Dedifferentiated amniotic fluid mesenchymal stem cell (primary cell): ENCODE data around the gene LY9.

Source experiments
- DNase-seq: peaks from one replicate; pipeline ENCODE4 v3.0.0-alpha.2; 2016; ENCODE audit errors: extremely low spot score

Gene LY9

DNA sequence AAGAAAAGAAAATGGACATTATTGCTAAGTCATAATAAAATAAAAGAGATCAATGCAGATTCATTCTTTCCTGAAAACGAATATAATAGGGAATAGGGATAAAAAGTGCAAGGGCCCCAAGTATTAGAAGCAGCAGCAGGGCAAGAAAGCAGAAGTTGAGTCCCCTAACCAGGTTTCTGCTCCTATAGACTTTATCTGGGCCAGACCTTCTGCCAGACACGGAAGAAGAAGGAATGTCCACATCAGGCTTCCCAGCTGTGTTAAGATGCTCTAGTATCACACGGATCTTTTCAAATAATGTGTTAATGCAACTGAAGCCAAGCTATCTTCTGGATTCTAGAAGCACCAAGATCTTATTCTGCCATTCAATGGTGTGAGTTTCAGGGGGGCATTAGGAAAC is 39.8 kb downstream of the LY9 start:
- no peak for DNase-seq

DNA sequence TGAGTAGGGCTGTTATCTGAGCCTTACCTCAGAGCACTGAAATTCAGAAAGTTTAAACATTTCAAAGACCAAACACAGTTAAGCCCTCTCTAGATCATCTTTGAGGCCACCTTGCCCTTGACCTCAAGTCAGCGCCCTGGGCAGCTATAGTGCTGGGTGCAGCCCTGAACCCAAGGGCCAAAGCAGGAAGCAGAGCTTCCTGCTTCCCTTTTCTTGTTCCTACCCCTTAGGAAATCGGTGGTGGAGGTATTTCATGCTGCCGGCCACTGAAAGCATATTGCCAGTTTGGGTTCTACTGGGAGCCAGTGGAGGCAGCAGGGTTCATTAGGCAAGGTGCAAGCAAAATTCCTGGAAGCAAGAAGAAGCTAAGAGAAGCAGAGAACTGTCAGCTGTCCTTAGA is 40.6 kb downstream of the LY9 start:
- no peak for DNase-seq

DNA sequence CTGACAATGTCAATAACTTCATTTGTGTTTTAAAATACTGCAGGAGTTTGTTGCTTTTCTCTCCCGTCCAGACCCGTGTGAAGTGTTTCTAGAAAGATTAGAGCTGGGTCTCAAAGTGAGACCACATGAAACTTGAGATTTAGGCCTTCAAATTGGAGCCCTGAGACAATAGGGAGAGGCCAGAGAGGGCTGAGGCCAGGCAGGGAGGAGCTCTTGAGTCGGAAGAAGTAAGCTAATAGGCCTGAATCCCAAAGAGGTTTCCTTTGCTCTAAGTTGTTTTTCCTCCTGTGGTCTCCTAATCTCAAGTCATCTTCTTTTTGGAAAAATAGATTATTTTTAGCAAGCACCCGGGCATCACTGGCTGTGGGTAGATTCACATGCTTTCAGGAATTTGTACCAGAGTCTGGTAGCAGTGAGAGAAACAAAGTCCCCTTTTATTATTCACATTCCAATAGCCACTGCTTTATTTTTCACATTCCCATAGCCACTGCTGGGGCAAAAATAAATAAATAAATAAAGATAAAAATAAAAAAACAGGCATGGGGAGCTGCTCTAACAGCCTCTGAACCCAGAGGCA is 41.1 kb downstream of the LY9 start:
- DNase-seq: no peak

DNA sequence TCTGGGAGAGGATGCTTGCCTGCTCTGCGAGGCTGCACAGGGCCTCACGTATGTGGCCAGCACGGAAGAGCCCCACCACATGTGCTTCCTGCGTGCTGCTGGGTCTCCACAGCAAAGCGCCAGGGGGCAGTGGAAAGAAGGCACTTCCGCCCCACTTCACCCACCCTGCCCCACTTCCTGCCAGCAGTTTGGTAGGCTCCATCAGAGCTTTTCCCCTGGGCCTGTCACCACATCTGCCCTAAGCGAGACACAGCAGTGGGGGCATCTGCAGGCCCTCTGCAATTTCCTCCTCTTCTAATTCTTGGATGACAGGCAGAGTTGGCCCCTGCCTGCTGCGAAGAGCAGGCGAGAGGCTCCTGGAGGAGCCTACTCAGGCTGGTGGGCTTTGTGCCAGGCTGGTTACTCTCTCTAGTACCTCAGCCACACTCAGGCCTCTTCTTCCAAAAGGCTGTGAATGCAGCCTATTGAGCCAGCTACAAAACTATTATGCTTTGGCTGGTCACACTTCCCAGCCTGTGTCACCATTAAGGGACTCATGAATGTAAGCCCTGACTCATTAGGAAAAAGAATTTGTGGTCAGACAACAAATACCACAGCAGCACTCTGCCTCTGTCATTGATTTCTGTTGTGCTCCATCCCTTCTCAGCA is 41.7 kb downstream of the LY9 start:
- no peak for DNase-seq

DNA sequence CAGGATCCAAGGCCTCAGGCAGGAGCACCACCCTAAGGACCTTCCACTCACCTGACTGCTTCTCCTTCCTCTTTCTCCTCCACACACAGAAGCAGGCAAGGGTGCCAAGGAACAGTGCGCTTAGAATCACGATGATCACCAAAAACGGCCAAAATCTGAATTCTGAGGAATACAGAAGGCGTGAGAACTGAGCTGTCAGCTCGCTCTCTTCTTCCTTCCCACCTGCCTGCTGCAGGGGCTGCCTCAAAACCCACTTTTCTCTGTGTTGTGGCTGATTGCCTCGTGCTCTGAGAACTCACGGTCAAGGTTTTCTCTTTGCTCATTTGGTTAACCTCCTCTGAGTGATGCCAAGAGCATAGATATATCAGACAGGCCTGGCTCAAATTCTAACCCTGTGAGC is 42.9 kb downstream of the LY9 start:
- no peak for DNase-seq

DNA sequence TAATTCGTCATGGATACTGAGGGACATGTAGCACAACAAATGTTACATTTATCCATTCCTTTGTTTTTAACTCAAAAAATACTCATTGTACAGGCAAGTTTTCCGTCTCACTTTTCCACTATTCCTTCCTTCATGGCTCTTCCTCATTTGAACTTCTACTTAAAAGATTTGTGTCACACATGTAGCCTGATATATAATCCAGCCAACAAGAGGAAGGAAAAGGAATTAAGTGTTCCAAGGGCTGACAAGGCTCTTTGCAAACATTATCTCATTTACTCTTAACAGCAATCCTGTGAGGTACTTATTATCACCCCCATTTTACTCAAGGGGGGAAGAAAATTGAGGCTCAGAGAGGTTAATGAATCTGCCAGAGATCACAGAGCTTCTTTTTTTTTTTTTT is 43.8 kb downstream of the LY9 start:
- DNase-seq: no peak

DNA sequence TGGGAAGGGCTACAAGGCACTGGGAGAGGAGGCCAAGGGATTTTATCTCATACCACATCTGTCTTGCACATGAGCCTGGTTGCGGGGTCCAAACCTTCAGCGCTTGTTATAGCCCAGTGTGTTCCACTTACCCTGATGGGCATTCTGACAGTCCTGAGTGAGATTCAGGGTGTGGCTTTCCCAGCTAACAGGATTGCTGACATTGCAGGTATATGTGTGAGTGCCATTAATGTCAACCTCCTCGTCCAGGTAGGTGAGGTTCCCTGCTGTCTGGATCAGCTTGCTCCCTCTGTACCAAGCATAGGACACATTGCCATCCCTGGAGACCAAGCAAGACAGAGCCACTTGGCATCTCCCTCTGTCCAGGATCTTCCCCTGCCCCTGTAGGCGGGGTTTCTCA is 45.1 kb downstream of the LY9 start:
- no peak for DNase-seq

DNA sequence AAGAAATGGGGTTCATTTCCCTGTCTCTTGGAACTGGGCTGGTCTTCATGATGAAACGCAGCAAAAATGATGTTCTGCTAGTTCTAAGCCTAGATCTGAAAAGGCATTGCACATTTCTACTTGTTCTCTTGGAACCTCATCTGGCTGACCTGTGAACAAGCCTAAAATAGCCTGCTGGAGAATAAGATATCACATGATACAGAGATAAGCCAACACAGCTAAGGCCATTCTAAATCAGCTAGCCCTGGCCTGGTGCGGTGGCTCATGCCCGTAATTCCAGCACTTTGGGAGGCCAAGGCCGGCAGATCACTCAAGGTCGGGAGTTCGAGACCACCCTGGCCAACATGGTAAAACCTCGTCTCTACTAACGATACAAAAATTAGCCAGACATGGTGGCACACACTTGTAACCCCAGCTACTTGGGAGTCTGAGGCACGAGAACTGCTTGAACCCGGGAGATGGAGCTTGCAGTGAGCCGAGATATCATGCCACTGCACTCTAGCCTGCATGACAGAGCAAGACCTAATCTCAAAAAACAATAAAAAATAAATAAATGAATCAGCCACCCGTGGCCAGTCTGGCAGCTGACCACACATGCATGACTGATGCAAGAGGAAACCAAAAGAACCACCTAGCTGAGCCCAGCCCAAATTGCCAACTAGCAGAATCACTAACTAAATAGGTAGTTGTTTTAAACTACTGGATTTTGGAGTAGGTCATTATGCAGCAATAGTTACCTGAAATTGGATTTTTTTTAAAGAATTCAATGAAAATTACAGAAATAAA is 48.7 kb downstream of the LY9 start:
- DNase-seq: no peak

DNA sequence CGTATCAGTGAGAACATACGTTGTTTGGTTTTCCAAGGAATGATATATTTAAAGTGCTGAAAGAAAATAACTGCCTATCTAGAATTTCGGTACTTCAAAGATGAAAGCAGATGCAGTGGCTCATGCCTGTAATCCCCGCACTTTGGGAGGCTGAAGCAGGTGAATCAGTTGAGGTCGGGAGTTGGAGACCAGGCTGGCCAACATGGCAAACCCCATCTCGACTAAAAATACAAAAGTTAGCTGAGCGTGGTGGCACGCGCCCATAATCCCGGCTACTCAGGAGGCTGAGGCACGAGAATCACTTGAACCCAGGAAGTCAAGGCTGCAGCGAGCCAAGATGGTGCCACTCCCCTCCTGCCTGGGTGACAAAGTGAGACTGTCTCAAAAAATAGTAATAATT is 50.3 kb downstream of the LY9 start:
- DNase-seq: no peak

DNA sequence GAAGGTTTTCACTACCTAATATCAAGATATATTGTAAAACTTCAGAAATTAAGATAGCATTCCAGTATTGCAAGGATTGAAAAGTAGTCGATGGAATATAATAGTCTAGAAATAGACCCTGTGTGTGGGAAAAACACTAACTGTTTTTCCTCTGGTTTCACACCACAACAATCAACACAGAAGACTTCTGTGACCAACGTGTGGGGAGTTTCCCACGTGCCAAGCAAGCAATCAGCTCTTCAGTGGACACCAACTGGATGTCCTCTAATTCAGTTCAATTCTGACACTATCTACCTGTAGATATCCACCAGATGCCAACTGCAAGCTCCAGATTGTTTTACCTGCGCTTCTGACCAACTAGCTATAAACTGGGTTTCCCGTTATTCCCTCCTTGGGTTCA is 54.6 kb downstream of the LY9 start:
- no peak for DNase-seq

DNA sequence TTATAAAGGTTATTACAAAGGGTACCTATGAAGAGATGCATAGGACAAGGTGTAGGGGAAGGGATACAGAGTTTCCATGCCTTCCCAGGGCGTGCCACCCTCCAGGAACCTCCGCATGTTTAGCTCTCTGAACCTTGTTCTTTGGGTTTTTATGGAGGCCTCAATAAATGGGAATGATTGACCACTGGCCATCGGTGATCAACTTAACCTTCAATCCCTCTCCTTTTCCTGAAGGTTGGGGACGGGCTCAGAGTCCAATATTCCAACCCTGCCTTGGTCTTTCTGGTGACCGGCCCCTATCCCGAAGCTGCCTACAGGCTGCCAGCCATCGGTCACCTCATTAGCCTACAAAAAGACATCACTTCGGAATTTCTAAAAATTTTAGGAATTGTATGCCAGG is 55.0 kb downstream of the LY9 start:
- no peak for DNase-seq

DNA sequence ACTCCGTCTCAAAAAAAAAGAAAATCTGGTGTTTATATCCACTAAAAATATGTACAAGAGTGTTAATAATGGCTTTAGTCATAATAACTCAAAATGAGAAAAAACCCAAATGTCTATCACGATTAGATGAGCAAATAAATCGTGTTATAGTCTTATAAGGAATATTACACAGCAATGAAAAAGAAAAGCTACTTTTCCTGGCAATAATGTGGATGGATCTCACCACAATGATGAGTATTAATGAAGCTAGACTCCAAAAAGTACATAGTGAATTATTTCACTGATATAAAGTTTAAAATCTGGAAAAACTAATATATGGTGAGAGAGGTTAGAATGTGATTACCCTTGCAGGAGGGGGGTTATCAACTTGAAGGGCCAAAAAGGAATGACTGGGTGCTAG is 57.0 kb downstream of the LY9 start:
- DNase-seq: no peak

DNA sequence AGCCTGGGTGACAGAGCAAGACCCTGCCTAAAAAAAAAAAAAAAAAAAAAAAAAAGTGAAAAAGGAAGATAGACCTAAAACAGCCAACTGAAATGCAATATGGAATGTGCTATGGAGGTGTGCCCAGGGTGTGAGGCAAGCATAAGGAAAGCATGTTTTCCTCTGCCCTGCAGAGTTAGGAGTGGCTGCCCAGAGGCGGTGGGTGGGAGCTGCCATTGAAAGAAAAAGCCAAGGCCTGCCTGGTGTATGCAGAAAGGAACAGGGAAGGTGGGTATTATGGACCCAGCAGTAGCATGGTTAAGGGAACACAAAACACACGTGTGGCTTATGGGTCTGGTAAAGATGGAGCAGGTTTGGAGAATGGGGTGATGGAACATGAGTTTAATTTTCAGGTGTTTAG is 57.8 kb downstream of the LY9 start:
- DNase-seq: no peak

DNA sequence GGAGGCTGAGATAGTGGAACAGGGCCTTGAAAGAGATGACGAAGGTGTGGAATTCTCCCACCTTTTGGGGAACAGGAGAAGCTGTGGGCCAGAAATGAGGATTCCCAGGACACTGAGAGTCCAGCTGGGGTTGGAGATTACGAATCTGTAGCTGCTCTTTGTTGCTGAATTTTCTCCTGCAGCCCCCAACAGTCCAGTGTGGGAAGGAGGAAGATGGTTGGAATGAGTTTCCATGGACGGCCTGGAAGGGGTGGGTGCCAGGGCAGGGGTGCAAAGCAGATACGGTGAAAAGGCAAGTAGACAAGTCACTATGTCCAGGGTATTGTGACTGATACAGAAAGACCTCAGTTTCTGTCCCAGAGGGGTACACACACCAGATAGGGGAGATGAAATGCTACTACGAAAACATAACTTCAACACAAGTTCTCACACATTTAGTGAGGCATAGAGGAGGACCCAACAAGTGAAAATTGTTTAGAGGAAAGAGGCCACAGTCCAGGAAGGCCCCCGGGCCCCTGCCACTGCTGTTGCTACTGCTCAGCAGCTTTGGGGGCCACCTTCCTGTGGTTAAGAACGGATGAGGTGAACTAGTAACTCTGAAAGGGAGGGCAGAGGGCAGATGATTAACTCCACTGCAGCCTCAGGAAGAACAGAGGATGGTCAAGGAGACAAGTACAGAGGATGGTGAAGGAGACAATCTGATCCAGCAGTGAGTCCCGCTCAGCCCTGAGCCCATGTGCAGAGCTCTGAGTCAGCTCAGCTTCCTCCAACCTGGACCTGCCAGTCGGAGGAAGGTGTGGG is 59.4 kb downstream of the LY9 start:
- DNase-seq: no peak

DNA sequence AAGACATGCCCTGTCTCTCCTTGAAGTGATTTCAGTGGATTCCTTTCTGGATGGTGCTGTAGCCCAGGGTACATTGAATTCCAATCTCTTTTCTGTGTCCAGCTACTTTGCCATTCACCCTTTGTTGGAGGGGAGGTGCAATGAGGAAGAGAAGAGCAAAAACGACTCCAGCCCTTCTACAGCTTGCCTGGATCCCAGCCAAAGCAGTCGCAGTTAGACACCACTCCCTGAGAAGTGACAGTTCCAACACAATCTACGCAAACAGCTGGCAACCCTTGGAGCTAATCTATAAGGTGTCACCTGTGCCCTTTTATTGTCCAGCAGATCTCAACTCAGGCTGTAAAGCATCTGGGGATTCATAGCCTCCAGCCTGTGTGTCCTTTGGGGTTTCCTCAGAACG is 62.1 kb downstream of the LY9 start:
- DNase-seq: no peak

DNA sequence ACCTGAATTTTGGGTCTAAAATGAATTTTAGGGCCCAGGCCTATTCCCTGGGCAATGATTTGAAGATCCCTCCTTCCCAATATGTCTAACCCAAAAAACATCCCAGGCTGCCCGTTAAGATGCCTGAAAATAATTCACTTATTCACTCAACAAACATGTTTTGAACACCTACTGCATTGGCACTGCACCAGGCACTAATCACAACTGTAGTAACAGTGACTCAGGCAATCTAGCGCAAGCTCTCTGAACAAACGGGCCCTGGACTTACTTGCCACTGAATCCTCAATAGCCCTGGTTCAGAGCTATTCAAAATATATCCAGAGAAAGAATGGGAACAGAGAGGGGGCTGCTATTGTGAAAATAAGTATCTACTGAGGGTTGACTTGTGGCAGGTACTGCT is 62.5 kb downstream of the LY9 start:
- DNase-seq: no peak

DNA sequence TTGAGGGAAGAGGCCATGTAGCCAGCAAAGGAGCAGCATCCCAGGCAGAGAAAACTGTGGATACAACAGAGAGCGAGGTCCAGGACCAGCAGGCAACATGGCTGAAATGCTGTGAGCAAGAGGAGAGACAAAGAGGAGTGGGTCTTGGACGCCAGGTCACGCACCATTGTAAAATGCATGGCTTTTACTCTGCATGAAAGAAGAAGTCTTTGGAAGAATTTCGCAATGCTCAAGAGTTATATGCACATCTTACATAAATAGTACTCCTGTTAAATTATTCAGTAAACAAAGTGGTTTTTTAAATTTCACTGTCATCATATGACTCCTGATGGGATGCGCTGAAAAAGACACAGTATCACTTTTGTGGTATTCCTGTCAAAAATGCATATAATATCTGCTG is 63.2 kb downstream of the LY9 start:
- DNase-seq: no peak

DNA sequence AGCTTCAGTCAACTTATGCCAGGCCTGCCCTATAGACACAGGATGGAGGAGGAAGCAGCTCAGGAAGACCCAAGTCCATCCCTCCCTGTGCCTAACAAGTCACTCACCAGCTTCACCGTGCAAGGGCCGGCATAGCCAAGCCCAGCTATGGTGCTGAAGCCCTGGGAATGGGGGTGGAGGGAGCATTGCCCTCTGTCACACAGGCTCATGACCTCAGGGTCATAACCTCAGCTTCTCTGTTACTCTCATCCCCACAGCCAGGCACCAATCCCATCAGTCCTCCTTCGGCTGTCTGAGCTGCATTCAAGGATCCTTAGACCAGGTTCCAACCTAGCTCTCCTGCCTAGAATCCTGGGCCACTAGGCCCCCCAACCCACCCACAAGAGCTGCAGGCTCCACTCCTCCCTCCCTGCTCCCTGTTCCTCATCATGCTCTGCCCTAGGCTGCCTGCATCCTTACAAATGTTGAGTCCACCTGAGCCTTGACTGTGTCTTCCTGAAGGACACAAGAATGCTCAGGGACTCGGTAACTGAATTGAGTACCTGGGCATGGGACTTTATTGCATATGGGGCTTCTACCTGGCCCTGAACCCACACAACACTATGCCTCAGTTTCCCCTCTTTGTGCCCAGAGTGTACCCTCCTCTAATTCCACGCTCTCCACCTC is 65.0 kb downstream of the LY9 start:
- DNase-seq: no peak

DNA sequence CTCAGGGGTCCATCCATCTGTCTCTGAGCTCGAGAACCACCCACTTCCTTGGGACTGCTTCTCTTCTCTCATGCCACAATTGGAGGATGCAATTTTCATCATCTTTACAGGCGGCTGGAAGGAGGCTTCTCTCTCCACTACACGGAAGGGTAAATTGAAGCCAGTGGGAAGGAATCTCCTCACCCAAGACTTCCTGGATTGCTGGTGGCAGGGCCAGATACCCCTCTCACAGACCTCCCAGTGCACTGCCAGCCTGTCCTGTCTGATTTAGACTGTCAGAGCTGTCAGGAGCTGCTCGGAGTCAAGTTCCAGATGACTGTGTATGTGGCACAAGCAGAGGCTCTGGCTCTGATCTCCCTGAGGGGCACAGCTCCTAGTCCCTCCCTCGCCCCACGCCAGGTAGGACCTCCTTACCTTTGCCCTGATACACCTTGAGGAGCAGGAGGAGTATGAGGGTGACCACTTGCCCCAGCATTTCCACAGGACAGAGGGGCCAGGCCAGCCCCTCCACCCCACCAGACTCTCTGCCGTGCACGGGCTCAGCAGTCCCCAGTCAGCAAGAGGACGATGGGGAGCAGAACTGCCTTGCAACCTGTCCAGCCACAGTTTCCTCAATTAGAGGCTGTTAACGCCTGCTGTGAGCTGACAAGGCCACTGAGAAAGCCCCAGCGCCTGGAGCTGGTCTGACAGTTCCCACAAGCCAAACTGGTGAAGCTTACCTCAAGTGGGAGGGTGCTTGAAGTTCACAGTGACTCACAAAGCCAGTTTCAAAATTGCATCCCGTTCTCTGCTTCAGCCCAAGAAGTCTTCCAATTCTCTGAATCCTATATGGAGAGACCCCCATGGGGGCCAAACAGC is 66.5 kb downstream of the LY9 start, which contains the start of gene CD244:
Gene CD244 (minus strand): TSS at position 685 of the 858 bp plus-strand sequence. CDS start 210 bp downstream, at position 475.
- no peak for DNase-seq

DNA sequence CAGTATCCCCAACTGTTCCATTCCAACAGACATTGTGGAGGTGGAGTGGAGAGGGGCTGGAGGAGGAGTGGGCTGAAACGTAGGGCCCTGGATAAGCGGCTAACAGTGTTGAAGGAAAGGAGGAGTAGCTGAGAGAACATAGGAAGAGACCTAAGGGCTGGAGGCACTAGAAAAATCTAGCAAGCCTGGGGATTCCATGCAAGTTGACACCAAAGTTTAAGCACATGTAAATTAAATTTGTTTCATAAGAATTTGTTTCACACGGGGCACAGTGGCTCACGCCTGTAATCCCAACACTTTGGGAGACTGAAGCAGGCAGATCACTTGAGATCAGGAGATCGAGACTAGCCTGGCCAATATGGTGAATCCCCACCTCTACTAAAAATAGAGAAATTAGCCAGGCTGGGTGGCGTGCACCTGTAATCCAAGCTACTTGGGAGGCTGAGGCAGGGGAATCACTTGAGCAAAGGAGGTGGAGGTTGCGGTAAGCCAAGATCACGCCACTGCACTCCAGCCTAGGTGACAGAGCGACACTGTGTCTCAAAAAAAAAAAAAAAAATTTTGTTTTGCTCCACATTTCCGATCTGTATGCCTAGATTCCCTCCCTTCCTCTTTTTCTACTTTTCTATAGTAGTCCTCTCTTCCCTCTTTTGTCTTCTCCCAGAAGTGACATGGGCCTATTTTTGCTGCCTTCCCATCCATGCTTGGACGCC is 67.2 kb downstream of the LY9 start:
- no peak for DNase-seq
